GM19035 (cell line): ENCODE results near the gene MYT1.

Source experiments
- ATAC-seq: cut with Tn5 transposase; IDR thresholded peaks from one replicate; pipeline ENCODE4 v1.9.1; 2021; ENCODE audit not compliant: unreplicated experiment

MYT1 gene

GRCh38 chr20:64188682-64189529 is 24.7 kb downstream of the MYT1 start:
- no peak for ATAC-seq

GRCh38 chr20:64189530-64189966 is 25.3 kb downstream of the MYT1 start:
- ATAC-seq: no peak

GRCh38 chr20:64189986-64190385 is 25.7 kb downstream of the MYT1 start:
- ATAC-seq: no peak

- no peak for ATAC-seq
These were observed 26.8 kb downstream of the MYT1 start for GRCh38 chr20:64191002-64191401.

GRCh38 chr20:64192406-64192805 is 28.2 kb downstream of the MYT1 start:
- ATAC-seq: no peak

- no peak for ATAC-seq
These were observed 28.8 kb downstream of the MYT1 start for GRCh38 chr20:64193058-64193457.

- no peak for ATAC-seq
These were observed 30.0 kb downstream of the MYT1 start for GRCh38 chr20:64194269-64194668.

GRCh38 chr20:64196309-64196708 is 32.1 kb downstream of the MYT1 start:
- no peak for ATAC-seq

- no peak for ATAC-seq
These were observed 32.6 kb downstream of the MYT1 start for GRCh38 chr20:64196847-64197306.

- no peak for ATAC-seq
These were observed 34.1 kb downstream of the MYT1 start for GRCh38 chr20:64198347-64198746.

- no peak for ATAC-seq
These were observed 35.1 kb downstream of the MYT1 start for GRCh38 chr20:64199395-64199794.

GRCh38 chr20:64200740-64201139 is 36.5 kb downstream of the MYT1 start:
- ATAC-seq: no peak

GRCh38 chr20:64201653-64202052 is 37.4 kb downstream of the MYT1 start:
- no peak for ATAC-seq

GRCh38 chr20:64203037-64203777 is 39.0 kb downstream of the MYT1 start:
- ATAC-seq: no peak

GRCh38 chr20:64205611-64206026 is 41.4 kb downstream of the MYT1 start:
- no peak for ATAC-seq

- ATAC-seq: no peak
These were observed 42.4 kb downstream of the MYT1 start for GRCh38 chr20:64206614-64207013.

GRCh38 chr20:64207641-64208590 is 43.7 kb downstream of the MYT1 start:
- no peak for ATAC-seq

- ATAC-seq: no peak
These were observed 44.9 kb downstream of the MYT1 start for GRCh38 chr20:64209148-64209547.

GRCh38 chr20:64210656-64211369 is 46.6 kb downstream of the MYT1 start:
- ATAC-seq: no peak
